Effector memory CD8-positive, alpha-beta T cell (primary cell): ENCODE measurements around the gene SCN5A.

Experiments used
- ATAC-seq: fragments of 150-1000 bp; cut with Tn5 transposase; replicated peaks from 2 replicates; pipeline ENCODE4 v1.10.0; 2021; ENCODE audit warnings: mild to moderate bottlenecking, moderate library complexity
- DNase-seq, 3 experiments: peaks; one replicate each; pipeline ENCODE4 v3.0.0; 2021
- H3K27ac Mint-ChIP-seq, 2 donors: one replicate each; pipeline ENCODE4 v1.8.0; 2022; ENCODE audit warnings: mild to moderate bottlenecking in 2 of 2, mixed read lengths in 2 of 2, moderate library complexity in 2 of 2
- H3K27me3 Mint-ChIP-seq, 2 donors: one replicate each; pipeline ENCODE4 v1.8.0; 2022; ENCODE audit warnings: mixed read lengths in 2 of 2
- H3K36me3 Mint-ChIP-seq: one replicate; pipeline ENCODE4 v1.8.0; 2022; ENCODE audit warnings: mild to moderate bottlenecking, moderate library complexity, mixed read lengths; ENCODE audit not compliant: insufficient read depth
- H3K4me1 Mint-ChIP-seq, 2 donors: one replicate each; pipeline ENCODE4 v1.8.0; 2022; ENCODE audit warnings: low read depth in 2 of 2, mixed read lengths in 2 of 2
- H3K4me3 Mint-ChIP-seq, 2 donors: one replicate each; pipeline ENCODE4 v1.8.0; 2022; ENCODE audit warnings: mild to moderate bottlenecking in 2 of 2, mixed read lengths in 2 of 2, moderate library complexity in 2 of 2
- H3K9me3 Mint-ChIP-seq, 2 donors: one replicate each; pipeline ENCODE4 v1.8.0; 2022; ENCODE audit warnings: mixed read lengths in 2 of 2

SCN5A gene

GRCh38 chr3:38500688-38501417 is 148.6 kb downstream of the SCN5A start:
- Mint-ChIP-seq H3K4me3 (no peak overlapping the region), H3K36me3 (peaks cover 35% of the 10 kb centered on the region), H3K9me3 (no peaks in the 10 kb centered on the region), H3K4me1 (peaks cover 15 to 32% of the 10 kb centered on the region in 2 donors), H3K27ac (no peak overlapping the region), H3K27me3 (no peaks in the 10 kb centered on the region)
- no peak for ATAC-seq
- DNase-seq, result no peak
